ENCODE measurements around the gene MCM8.
A peak's percentile ranks its signal among the peaks of the same experiment; 100 is the strongest.

Gene MCM8

DNA sequence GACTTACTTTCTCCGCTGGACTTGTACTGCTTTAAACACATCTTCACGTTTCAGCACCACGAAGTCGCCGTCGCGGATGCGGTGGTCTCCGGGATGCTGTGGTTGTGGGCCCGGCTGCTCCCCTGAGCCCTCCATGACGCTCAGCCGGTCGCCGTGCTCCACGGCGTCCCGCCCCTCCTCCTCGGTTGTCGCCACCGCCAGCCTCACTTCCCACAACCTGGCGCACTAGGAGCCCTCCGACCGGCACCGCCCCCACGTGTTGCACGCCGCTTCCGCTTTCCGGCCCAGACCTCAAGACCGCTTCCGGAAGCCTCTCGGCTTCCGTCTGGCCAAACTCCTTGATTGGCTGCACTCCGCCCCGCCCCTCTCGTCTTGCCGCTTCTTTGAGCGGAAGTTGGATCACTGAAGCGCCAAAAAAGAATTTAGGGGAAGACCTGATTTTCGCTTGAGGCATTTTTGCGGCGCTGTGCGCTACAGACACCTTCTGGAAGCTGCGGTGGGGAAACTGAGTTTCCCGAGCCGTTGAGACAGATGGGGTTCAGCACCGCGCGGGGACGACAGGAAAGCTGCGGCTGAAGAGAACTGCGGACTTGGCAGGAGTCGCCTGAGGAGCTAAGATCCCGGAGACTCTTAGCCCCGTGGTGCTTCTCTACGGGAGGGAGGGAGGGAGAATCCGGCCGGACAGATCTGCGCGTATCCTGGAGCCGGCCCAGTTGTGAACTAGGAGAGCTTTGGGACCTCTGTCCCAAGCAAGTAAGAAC lies at the start of gene MCM8, which contains the start of gene TRMT6:
Gene MCM8, plus strand, starts transcription at position 382 of the 761 bp plus-strand sequence. CDS start 1,364 bp downstream, outside the sequence.
Gene TRMT6, minus strand, starts transcription at position 263 of the 761 bp plus-strand sequence. Its CDS starts 128 bp downstream, at position 135.
- DNase-seq, result peak; percentile 98

GRCh38 chr20:5900908-5901307 lies 49.5 kb upstream of the MCM8 start:
- DNase-seq, result no peak

DNA sequence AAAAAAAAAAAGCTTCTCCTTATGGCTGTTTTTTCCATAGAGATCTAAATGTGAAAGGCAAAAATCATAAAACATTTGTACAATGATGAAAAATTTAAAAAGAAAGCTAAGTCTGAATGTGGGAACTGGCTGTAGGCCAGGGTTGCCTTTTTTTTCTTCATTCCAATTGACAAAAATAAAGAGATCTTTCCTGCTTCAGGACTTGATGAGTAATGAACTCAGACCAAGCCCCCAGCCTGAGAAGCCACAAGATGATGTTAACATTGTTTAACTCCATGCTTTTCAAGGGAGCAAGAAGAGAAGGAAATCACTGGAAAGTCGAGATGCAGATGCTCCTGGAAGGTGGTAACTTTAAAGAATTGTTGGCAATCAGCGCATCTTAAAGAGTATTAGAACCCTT lies 41.5 kb upstream of the MCM8 start:
- no peak for DNase-seq

GRCh38 chr20:5910186-5910585 lies 40.3 kb upstream of the MCM8 start:
- DNase-seq, result peak; percentile 63

DNA sequence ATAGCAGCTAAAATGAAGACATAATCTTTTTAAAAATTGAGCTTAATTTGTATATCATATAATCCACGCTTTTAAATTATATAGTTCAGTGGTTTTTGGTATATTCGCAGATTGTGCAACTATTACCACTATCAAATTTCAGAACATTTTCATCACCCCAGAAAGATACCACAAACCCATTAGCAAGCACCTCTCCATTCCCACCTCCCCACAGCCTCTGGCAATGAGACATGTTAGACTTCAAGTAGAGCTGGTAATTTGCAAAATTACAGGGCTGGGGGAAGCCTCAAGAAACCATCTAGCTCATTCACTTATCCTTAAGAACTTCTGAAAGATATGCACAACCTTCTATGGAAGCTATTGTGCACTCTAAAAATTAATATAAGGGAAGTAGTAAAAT lies 37.3 kb upstream of the MCM8 start:
- DNase-seq, result no peak

GRCh38 chr20:5914859-5915258 lies 35.6 kb upstream of the MCM8 start:
- no peak for DNase-seq

GRCh38 chr20:5918856-5919625 lies 31.4 kb upstream of the MCM8 start:
- peak; percentile 50 for DNase-seq

- no peak for DNase-seq
Measured at GRCh38 chr20:5919626-5920544, 30.6 kb upstream of the MCM8 start.

DNA sequence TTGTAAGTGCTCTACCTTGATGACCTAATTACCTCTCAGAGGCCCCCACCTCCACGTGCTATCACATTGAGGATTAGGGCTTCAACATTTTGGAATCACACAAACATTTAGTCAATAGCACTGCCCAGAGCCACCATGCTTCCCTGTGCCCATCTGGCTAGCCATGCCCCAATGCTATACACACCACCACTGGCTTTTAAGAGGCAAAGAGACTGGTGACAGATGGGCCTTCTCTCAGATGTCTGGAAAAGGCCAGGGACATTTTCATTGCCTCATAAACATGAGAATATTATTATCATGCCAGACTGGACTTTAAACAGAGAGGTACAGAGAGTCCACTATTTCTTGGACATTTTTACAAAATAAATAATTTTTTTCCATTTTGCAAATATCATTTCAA lies 29.9 kb upstream of the MCM8 start:
- DNase-seq, result no peak

GRCh38 chr20:5923493-5923892 lies 27.0 kb upstream of the MCM8 start:
- DNase-seq, result no peak

DNA sequence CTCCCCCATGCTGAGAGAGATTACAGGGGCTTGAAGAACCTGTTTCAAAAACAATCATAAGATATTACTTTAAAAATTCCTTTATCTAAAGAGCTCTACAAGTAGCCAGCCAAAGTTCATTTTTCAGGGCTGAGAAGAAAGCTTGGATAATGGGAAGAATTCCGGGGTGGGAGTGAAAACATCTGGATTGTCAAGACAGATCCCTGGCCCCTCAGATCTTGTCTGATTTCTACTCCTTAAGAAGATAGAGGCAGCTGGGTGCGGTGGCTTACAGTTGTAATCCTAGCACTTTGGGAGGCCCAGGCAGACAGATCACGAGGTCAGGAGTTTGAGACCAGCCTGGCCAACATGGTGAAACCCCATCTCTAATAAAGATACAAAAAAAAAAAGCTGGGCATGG lies 24.9 kb upstream of the MCM8 start:
- no peak for DNase-seq

GRCh38 chr20:5927749-5928462 lies 22.5 kb upstream of the MCM8 start:
- no peak for DNase-seq

GRCh38 chr20:5928836-5929715 lies 21.4 kb upstream of the MCM8 start:
- no peak for DNase-seq

DNA sequence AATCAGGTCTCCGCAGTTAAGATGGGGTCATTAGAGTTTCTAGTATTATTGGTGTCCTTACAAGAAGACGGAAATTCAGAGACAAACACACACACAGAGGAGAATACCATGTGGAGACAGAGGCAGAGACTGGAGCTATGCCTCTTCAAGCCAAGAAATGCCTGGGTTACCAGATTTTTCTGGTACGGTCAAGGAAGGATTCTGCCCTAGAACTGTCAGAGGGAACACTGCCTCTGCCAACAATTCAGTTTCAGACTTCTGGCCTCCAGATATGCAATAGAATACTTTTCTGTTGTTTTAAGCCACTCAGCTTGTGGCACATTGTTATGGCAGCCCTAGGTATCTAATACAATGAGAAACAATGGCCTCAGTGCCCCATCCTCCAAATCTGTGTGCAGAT lies 19.0 kb upstream of the MCM8 start:
- no peak for DNase-seq

DNA sequence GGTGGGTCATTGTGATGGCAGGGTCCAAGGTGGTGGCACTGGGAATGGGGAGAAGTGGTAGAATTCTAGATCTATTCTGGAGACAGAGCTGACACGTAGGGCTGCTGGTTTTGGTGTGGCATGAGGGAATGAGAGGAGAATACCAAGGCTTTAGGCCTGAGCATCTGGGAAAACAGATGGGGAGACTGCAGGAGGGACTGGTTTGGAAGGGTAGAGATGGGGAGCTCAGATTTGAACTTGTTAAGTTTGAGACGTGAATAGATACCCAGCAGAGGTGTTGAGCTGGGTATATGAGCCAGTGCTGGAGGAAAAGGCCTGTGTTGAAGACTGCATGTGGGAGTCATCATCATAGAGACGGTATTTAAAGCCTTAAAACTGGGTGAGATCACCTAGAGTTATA lies 17.7 kb upstream of the MCM8 start:
- no peak for DNase-seq

- peak; percentile 36 for DNase-seq
Measured at GRCh38 chr20:5933802-5934436, 16.5 kb upstream of the MCM8 start.

DNA sequence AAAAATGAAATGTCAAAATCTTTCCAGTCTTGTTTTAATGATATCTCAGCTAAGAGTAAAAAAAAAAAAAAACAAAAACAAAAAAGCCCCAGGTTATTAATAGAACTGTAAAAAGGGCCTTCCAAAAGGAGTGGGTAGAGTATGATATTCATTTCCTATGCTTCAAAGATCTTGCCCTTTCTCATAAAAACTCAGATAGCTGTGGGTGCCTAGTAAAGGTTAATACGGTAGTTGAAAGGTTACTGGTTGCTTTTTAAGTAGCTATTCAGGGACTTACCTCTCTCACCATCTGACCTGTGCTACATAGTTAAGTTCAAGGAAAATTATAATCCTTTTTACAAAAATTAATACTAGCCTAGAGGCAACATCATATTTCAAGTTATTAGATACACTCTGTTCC lies 15.1 kb upstream of the MCM8 start:
- no peak for DNase-seq

- DNase-seq, result no peak
Measured at GRCh38 chr20:5936238-5936637, 14.2 kb upstream of the MCM8 start.

DNA sequence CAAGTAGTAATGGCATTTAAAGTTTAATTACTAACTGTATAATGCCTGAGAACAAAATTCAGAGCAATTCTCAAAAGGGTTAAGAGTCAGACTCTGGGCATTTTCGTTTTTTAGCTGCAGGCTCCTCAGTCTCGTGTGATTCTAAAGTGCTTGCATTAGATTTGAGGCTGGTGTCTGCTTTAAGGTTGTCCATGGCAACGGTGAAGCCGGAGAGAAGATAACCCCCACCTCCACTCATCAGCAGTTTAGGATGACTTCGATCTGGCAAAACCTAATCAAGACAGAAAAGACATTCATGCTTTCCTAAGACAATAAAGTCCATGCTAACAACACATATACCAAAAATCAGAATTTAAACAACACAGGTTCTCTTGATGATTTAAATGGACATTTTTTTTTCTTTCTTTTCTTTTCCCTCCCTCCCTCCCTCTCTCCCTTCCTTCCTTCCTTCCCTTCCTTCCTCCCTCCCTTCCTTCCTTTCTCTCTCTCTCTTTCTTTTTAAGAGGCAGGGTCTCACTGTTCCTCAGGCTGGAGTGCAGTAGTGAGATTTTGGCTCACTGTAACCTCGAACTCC lies 11.9 kb upstream of the MCM8 start:
- DNase-seq, result no peak

DNA sequence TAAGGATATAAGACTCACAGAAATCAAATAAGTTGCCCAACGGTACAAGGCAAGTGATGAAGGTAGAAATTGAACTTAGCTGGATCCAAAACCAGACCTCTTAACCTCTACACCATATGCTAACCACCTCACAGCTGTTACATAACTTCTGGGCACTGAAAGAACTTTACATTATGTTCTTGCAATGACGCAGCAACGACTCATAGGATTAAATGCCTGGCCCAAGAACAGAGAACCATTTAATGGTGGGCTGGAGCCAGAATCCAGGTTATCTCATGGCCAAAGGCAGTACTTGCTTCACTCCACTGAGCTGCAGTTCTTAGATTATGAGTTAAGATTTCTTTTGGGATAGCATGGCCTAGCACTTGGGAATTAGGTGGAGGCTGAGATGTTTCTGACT lies 4.5 kb upstream of the MCM8 start:
- no peak for DNase-seq

DNA sequence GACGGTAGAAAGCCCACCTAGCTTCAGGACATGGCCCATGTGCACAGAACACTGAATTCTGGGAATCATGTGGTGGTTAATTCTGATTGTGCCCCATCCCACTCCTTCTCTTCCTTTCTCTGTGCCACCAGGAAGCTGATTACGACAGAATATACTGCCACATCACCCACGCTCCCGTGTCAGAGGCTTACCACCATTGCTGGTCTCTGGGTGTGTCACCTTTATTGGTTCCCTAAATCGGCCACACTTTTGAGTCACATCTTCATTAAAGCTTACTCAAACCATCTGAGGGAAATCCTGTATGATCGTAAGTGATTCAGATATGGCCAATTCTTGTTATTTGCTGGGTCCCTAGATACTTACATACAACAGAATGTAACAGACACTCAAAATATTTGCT lies 3.2 kb upstream of the MCM8 start:
- DNase-seq, result no peak
